GM18519 (cell line): Measurements from ENCODE around the gene PIRT.
"Not testable (repeated sequence)": the region's sequence is repeated elsewhere in the genome, so short reads cannot be mapped to it uniquely, and the experiment has no call there.

Source experiments
- ATAC-seq: cut with Tn5 transposase; IDR thresholded peaks from one replicate; pipeline ENCODE4 v1.9.1; 2021; ENCODE audit warnings: mild to moderate bottlenecking, moderate library complexity; ENCODE audit not compliant: unreplicated experiment, low FRiP score

PIRT gene

DNA sequence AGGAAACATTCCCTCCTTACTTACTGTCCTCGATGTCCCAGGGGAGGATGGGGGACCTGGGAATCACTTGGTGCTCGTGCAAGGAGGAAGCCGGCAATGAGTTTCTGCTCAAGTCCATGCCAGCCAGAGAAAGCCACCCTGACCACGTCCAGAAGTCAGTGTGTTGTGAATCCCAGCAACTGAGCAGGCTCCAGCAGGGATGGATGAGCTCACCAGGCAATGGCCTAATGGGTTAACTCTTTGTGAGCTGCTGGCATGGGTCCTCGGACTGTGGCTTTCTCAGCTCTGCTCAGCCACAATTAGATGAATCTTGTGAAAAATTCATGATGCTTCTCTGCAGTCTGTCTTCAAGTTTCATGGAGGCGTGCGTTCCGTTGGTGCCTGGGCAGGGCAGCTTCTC, at the start of gene PIRT:
Gene PIRT (minus strand): TSS at position 167 of the 400 bp plus-strand sequence. CDS start 12,442 bp downstream, outside the sequence.
- no peak for ATAC-seq

- no peak for ATAC-seq
Observed at GRCh38 chr17:10881959-10882358, 44.1 kb upstream of the PIRT start.

GRCh38 chr17:10879190-10879836, 41.4 kb upstream of the PIRT start:
- no peak for ATAC-seq

DNA sequence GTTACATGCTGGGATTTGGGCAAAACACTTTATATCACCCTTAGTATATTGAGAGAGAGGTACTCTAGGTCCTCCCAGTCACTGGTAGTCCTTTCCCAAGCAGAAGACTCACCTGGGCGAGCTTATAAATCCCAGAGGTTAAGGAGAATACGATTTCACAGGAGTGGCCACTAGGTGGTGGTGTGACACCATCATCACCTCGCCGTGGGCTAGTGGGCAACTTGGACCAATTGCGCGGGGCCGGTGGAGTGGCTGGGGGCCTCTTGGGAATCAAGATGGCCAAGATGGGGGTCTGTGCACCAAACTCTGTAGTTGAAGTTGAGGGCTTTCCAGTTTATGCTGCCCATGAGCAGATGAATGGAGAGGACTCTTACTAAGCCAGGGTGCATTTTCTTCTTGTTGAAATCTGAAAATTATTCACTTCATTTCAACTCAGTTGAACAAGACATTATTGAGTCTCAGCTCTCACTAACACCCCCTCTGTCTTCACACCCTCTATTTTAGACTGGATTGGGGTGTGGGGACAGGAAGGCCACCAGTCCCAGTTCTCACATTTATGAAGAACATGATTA, 38.2 kb upstream of the PIRT start:
- ATAC-seq: no peak

- no peak for ATAC-seq
Observed at GRCh38 chr17:10875430-10875851, 37.6 kb upstream of the PIRT start.

- ATAC-seq: no peak
Observed at GRCh38 chr17:10871914-10872313, 34.0 kb upstream of the PIRT start.

DNA sequence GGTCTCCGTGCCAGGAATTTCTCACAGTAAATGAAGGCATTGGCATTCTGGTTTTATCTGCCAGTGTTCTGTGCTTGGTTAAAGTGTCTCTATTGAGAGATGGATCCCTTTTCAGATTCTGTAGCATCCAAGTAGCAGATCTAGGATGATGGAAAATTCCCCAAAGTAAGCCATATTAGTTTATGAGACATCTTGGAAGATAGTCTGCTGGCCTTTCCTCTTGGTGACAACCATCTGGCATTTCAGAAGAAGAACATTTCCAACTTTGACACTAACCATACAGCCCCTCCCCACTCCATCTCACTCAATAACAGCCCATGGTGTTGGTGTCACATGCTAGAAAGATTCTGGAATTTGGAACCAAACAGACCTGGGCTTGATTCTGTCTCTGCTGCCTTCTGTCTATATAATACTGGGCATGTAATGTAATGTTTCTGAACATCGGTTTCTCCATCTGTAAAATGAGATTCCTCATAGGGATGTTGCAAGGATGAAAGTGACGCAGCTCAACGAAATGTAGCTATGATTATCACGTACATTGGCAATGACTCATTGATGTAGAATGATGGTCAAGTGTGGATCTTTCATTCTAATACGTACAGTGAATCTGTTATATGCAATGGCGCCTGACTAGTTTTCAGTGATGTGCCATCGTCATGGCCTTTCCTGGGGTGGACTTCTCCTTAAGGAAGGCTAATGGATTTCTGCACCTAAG, 32.6 kb upstream of the PIRT start:
- ATAC-seq: no peak

GRCh38 chr17:10868744-10869143, 30.9 kb upstream of the PIRT start:
- not testable (repeated sequence) for ATAC-seq

GRCh38 chr17:10859051-10859450, 21.2 kb upstream of the PIRT start:
- ATAC-seq: no peak

DNA sequence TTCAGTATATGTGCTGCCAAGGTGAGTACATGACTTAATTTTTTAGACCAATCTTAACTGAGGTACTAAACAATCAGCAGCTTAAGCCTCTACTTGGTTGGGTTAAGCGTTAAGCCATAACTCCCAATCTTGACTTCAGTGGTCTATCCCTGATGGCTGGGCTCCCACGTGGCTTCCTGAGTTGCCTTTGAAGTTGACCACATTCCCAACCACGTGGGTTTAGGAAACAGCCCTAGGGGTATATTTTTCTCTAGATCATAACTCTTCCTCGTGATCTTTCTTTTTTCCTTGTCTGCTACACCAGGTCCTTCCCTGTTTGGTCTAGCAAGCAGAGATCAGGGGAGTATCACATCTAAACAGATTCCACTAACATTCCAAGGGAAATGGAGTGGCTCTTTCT, 20.1 kb upstream of the PIRT start:
- no peak for ATAC-seq

DNA sequence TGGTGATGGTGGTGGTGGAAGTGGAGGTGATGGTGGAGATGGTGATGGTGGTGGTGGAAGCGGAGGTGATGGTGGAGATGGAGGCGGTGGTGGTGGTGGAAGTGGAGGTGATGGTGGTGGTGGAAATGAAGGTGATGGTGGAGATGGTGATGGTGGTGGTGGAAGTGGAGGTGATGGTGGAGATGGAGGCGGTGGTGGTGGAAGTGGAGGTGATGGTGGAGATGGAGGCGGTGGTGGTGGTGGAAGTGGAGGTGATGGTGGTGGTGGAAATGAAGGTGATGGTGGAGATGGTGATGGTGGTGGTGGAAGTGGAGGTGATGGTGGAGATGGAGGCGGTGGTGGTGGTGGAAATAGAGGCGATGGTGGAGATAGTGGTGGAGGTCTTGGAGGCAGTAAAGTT, 8.7 kb upstream of the PIRT start:
- not testable (repeated sequence) for ATAC-seq

DNA sequence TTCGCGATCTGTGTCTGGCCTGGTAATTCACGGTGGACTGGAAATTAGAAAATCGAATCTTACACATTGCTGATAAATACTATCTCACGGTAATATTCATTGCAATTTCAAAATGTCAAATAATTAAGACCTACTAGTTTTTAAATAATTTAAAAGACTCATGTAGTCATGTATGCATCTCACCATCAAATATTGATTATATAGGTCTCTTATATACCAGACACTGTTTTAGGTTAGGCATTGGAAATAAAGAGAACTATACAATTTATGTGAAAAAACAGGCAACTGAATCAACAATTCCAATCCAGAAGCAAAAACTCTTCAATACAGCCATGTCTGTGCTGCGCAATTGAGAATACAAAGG, 7.5 kb upstream of the PIRT start:
- ATAC-seq: no peak

DNA sequence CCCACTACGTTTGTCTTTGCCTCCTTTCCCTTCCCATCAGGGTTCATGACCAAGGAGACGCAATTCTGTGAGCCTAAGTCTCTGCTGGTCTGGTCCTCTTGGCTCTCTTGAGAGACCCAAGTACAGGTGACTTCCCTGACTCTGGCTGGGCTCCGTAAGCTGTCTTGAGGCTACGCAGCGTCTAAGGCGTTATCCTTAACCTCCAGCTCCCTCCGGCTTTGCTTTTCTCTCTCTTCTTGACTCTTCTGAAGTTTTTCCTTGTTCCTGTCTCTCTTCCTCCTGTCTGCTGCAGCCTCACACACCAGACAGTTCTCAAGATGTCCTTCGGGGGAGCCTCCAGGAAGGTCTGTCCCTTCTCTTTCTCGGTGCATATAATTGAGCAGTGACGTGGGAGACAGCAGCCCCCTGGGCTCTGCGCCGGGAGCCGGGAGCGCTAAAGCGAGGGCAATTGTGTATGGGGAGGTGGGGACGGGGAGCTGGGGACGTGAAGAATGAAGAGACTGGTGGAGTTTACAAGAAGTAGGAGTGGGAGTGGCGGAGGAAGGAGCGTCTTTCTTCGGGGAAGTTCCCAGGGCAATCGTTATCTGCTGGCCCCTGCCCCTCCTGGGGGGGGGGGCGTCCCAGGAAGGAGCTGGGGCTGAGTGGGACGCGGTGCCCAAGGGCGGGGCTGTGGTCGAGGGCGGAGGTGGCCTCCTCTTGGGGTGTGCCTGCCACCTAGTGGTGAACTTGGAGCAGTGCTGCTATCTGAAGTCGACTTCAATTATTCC, 6.9 kb upstream of the PIRT start:
- no peak for ATAC-seq

GRCh38 chr17:10843811-10844210, 5.9 kb upstream of the PIRT start:
- no peak for ATAC-seq

DNA sequence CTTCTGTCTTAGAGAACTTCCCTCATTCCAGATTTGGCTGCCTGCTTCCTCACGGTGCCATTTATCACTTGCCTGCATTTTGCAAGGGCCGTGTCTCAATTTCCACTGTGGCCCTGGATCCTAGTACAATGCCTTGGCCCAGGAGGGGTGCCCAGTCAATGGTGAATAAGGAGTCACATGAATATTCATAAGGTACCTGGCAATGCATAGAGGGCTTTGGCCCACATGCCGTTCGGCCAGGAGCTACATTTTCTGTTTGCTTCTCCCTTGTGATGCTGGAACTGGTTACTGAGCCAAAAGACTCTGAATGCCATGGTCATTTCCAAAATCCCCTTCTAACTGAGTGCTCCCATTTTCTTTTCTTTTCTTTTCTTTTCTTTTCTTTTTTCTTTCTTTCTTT, 4.8 kb upstream of the PIRT start:
- no peak for ATAC-seq

DNA sequence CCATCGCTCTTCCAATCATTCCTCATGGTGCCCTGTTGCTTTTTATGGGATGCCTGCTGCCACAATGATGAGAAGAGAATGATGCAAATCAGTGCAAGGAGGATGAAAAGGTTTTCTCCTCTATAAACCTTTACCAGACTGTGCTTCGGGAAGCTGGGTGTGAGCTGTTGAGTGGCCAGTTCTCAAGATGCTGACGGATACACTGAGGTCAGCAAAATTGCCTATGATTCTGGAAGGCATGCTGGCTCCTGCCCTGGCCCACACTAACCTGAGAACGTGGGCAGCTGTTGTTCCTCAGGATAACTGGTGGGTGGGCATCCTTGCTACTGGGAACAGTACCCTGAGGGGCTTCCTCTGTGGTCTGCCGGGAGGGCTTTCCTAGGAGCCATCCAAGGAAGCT, 795 bp upstream of the PIRT start:
- no peak for ATAC-seq

GRCh38 chr17:10836966-10837590, 809 bp downstream of the PIRT start:
- ATAC-seq: no peak

DNA sequence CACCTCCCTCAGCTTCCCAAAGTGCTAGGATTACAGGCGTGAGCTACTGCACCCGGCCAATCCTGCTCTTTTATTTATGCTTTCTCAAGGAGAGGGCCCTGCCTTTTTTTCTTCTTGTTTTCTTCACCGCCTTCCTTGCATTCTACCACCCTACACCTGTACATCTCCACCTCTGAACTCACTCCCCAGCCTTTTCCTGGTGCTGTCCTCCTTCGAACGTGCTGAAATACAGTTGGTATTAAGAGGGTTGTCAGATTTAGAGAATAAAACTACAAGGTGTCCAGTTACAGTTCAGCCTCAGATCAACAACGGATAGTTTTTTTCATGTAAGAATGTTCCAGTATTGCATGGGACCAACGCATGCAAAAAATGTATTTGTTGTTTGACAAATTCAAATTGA, 1.7 kb downstream of the PIRT start:
- no peak for ATAC-seq

DNA sequence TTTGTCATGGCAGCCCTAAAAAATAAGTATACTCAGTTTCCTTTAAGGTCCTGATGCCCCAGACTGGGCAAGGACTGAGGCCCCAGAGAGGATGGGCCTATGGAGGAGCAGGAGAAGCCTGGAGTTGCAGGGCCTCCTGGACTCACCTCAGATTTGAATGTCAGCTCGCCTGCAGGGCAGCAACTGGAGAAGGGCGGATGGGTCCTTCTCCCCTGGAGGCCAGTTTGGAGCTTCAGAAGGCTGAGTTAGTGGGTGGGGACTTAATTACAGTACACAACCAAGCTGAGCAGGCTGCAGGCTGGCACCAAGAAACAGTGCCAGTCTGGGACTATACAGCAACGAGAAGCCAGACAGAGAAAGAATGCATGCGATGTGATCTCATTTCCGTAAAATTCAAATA, 6.2 kb downstream of the PIRT start:
- ATAC-seq: no peak

DNA sequence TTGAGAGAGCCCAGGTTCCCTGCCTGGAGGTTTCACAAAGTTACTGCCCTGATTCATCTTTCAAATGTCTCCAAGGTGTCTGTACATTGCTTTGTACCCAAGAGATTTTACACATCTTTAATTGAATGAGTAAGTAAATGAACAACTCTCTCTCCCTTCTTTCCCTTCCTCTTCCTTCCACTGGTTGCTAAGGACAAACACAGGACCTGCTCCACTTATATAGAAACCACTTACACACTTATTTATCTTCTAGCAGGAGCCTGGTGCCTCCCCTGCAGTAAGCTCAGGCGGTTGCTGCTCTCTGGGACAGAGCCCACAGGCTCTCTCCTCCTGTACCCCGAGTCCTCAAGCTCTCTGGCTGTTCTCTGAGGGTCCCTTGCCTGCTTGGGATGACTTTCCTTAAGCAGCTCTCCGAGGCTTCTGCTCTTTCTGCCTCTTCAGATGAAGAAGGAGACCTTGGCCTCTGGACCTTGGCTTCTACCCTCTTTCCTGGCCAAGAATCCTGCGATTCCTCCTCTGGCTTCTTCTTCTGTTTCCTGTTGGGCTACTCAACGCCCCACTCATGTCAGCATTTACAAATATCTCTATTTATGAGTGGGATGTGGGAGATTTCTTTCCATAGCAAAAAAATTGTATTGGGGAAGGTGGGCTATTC, 9.9 kb downstream of the PIRT start:
- no peak for ATAC-seq
